ENCODE data around the gene ATP12A. TPM values are rescaled to one million over a fixed set of nuclear protein-coding genes. Genes with fewer than 3 reads are reported as not detected.
A peak's percentile ranks its signal among the peaks of the same experiment; 100 is the strongest.

The ATP12A gene
- total and polyA plus RNA-seq, 5 donors from 2014 or later, result 0.14 to 0.18 (median 0.17) TPM; not detected in 2

GRCh38 chr13:24744247-24744646, 64.0 kb downstream of the ATP12A start:
- Mint-ChIP-seq H3K4me3 (no peak overlapping the region), H3K36me3 (no peaks in the 10 kb centered on the region), H3K9me3 (no peaks in the 10 kb centered on the region), H3K27me3 (peaks cover 33% of the 10 kb centered on the region), H3K27ac (no peak overlapping the region), H3K4me1 (peaks cover 0 to 16% (median 5%) of the 10 kb centered on the region in 4 donors)
- Histone ChIP-seq H3K36me3 (ENCODE audit: control insufficient read depth, insufficient read depth, low read length) (no peaks in the 10 kb centered on the region), H3K27me3 (ENCODE audit: control insufficient read depth, insufficient read depth, low read length) (peaks cover 5% of the 10 kb centered on the region), H3K4me3 (ENCODE audit: low read depth, low read length) (no peak overlapping the region), H3K9me3 (ENCODE audit: control insufficient read depth in 2 of 2, low read length in 2 of 2) (no peaks in the 10 kb centered on the region), H3K4me1 (ENCODE audit: control insufficient read depth, insufficient read depth, low read length, poor library complexity, severe bottlenecking) (peaks cover 9% of the 10 kb centered on the region), H3K27ac (ENCODE audit: insufficient read depth, low read length, poor library complexity, severe bottlenecking) (no peak overlapping the region)
- DNase-seq, result no peak
- ATAC-seq (ENCODE audit: low read depth in 2 of 2), result no peak

- Histone ChIP-seq H3K36me3 (ENCODE audit: control insufficient read depth, insufficient read depth, low read length) (no peaks in the 10 kb centered on the region), H3K27me3 (ENCODE audit: control insufficient read depth, insufficient read depth, low read length) (peaks cover 5% of the 10 kb centered on the region), H3K4me3 (ENCODE audit: low read depth, low read length) (no peak overlapping the region), H3K4me1 (ENCODE audit: control insufficient read depth, insufficient read depth, low read length, poor library complexity, severe bottlenecking) (peaks cover 9% of the 10 kb centered on the region), H3K9me3 (ENCODE audit: control insufficient read depth in 2 of 2, low read length in 2 of 2) (no peaks in the 10 kb centered on the region), H3K27ac (ENCODE audit: insufficient read depth, low read length, poor library complexity, severe bottlenecking) (no peak overlapping the region)
- H3K9me3 Mint-ChIP-seq, result peaks cover 0 to 1% (median 0%) of the 10 kb centered on the region in 7 donors
- ATAC-seq (ENCODE audit: low read depth in 2 of 2) (no peak), DNase-seq (no peak)
- no peaks in the 10 kb centered on the region for H3K36me3 Mint-ChIP-seq
- H3K27ac Mint-ChIP-seq, result no peak overlapping the region
- H3K27me3 Mint-ChIP-seq, result peaks cover 45% of the 10 kb centered on the region
- H3K4me3 Mint-ChIP-seq, result peak overlapping the region in 1 of 4 donors; percentile 33
- peaks cover 0 to 16% (median 5%) of the 10 kb centered on the region in 4 donors for H3K4me1 Mint-ChIP-seq
Observed at GRCh38 chr13:24745516-24745860, 65.3 kb downstream of the ATP12A start.

GRCh38 chr13:24745861-24746617, 65.8 kb downstream of the ATP12A start:
- Histone ChIP-seq H3K4me3 (ENCODE audit: low read depth, low read length) (no peak overlapping the region), H3K27me3 (ENCODE audit: control insufficient read depth, insufficient read depth, low read length) (peaks cover 5% of the 10 kb centered on the region), H3K36me3 (ENCODE audit: control insufficient read depth, insufficient read depth, low read length) (no peaks in the 10 kb centered on the region), H3K27ac (ENCODE audit: insufficient read depth, low read length, poor library complexity, severe bottlenecking) (no peak overlapping the region), H3K4me1 (ENCODE audit: control insufficient read depth, insufficient read depth, low read length, poor library complexity, severe bottlenecking) (peaks cover 9% of the 10 kb centered on the region), H3K9me3 (ENCODE audit: control insufficient read depth in 2 of 2, low read length in 2 of 2) (no peaks in the 10 kb centered on the region)
- Mint-ChIP-seq H3K27me3 (peaks cover 49% of the 10 kb centered on the region), H3K4me1 (peaks cover 0 to 16% (median 5%) of the 10 kb centered on the region in 4 donors), H3K36me3 (no peaks in the 10 kb centered on the region), H3K9me3 (peaks cover 0 to 1% (median 0%) of the 10 kb centered on the region in 7 donors), H3K27ac (no peak overlapping the region), H3K4me3 (no peak overlapping the region)
- ATAC-seq (ENCODE audit: low read depth in 2 of 2) (no peak), DNase-seq (no peak)

GRCh38 chr13:24746618-24747247, 66.5 kb downstream of the ATP12A start:
- no peak overlapping the region for H3K27ac ChIP-seq (ENCODE audit: insufficient read depth, low read length, poor library complexity, severe bottlenecking)
- peaks cover 0 to 1% (median 0%) of the 10 kb centered on the region in 7 donors for H3K9me3 Mint-ChIP-seq
- DNase-seq (no peak), ATAC-seq (ENCODE audit: low read depth in 2 of 2) (no peak)
- H3K4me1 Mint-ChIP-seq, result peaks cover 0 to 16% (median 5%) of the 10 kb centered on the region in 4 donors
- peaks cover 49% of the 10 kb centered on the region for H3K27me3 Mint-ChIP-seq
- no peak overlapping the region for H3K4me3 ChIP-seq (ENCODE audit: low read depth, low read length)
- peaks cover 7% of the 10 kb centered on the region for H3K27me3 ChIP-seq (ENCODE audit: control insufficient read depth, insufficient read depth, low read length)
- H3K4me1 ChIP-seq (ENCODE audit: control insufficient read depth, insufficient read depth, low read length, poor library complexity, severe bottlenecking), result peaks cover 9% of the 10 kb centered on the region
- H3K4me3 Mint-ChIP-seq, result peak overlapping the region in 2 of 4 donors; percentile 54 to 69
- no peak overlapping the region for H3K27ac Mint-ChIP-seq
- no peaks in the 10 kb centered on the region for H3K9me3 ChIP-seq (ENCODE audit: control insufficient read depth in 2 of 2, low read length in 2 of 2)
- no peaks in the 10 kb centered on the region for H3K36me3 Mint-ChIP-seq
- no peaks in the 10 kb centered on the region for H3K36me3 ChIP-seq (ENCODE audit: control insufficient read depth, insufficient read depth, low read length)

GRCh38 chr13:24747248-24748060, 67.2 kb downstream of the ATP12A start:
- Histone ChIP-seq H3K36me3 (ENCODE audit: control insufficient read depth, insufficient read depth, low read length) (no peaks in the 10 kb centered on the region), H3K9me3 (ENCODE audit: control insufficient read depth in 2 of 2, low read length in 2 of 2) (no peaks in the 10 kb centered on the region), H3K27me3 (ENCODE audit: control insufficient read depth, insufficient read depth, low read length) (peaks cover 11% of the 10 kb centered on the region), H3K4me3 (ENCODE audit: low read depth, low read length) (no peak overlapping the region), H3K4me1 (ENCODE audit: control insufficient read depth, insufficient read depth, low read length, poor library complexity, severe bottlenecking) (peaks cover 9% of the 10 kb centered on the region), H3K27ac (ENCODE audit: insufficient read depth, low read length, poor library complexity, severe bottlenecking) (no peak overlapping the region)
- no peak overlapping the region for H3K27ac Mint-ChIP-seq
- H3K4me3 Mint-ChIP-seq, result peak overlapping the region in 2 of 4 donors; percentile 69 to 83
- peaks cover 0 to 16% (median 5%) of the 10 kb centered on the region in 4 donors for H3K4me1 Mint-ChIP-seq
- H3K36me3 Mint-ChIP-seq, result no peaks in the 10 kb centered on the region
- peaks cover 47% of the 10 kb centered on the region for H3K27me3 Mint-ChIP-seq
- ATAC-seq (ENCODE audit: low read depth in 2 of 2) (no peak), DNase-seq (peak in 1 of 3 donors; percentile 49)
- peaks cover 0 to 1% (median 0%) of the 10 kb centered on the region in 7 donors for H3K9me3 Mint-ChIP-seq

GRCh38 chr13:24748061-24748400, 67.8 kb downstream of the ATP12A start:
- Histone ChIP-seq H3K9me3 (ENCODE audit: control insufficient read depth in 2 of 2, low read length in 2 of 2) (no peaks in the 10 kb centered on the region), H3K27ac (ENCODE audit: insufficient read depth, low read length, poor library complexity, severe bottlenecking) (no peak overlapping the region), H3K4me1 (ENCODE audit: control insufficient read depth, insufficient read depth, low read length, poor library complexity, severe bottlenecking) (peaks cover 9% of the 10 kb centered on the region), H3K36me3 (ENCODE audit: control insufficient read depth, insufficient read depth, low read length) (no peaks in the 10 kb centered on the region), H3K27me3 (ENCODE audit: control insufficient read depth, insufficient read depth, low read length) (peaks cover 11% of the 10 kb centered on the region), H3K4me3 (ENCODE audit: low read depth, low read length) (no peak overlapping the region)
- Mint-ChIP-seq H3K4me3 (peak overlapping the region in 2 of 4 donors; percentile 55 to 83), H3K9me3 (peaks cover 0 to 1% (median 0%) of the 10 kb centered on the region in 7 donors), H3K27me3 (peaks cover 48% of the 10 kb centered on the region), H3K4me1 (peaks cover 0 to 16% (median 5%) of the 10 kb centered on the region in 4 donors), H3K27ac (no peak overlapping the region), H3K36me3 (no peaks in the 10 kb centered on the region)
- DNase-seq (no peak), ATAC-seq (ENCODE audit: low read depth in 2 of 2) (no peak)

- Histone ChIP-seq H3K27me3 (ENCODE audit: control insufficient read depth, insufficient read depth, low read length) (peaks cover 4% of the 10 kb centered on the region), H3K27ac (ENCODE audit: insufficient read depth, low read length, poor library complexity, severe bottlenecking) (no peak overlapping the region), H3K36me3 (ENCODE audit: control insufficient read depth, insufficient read depth, low read length) (no peaks in the 10 kb centered on the region), H3K4me1 (ENCODE audit: control insufficient read depth, insufficient read depth, low read length, poor library complexity, severe bottlenecking) (no peaks in the 10 kb centered on the region), H3K9me3 (ENCODE audit: control insufficient read depth in 2 of 2, low read length in 2 of 2) (no peaks in the 10 kb centered on the region), H3K4me3 (ENCODE audit: low read depth, low read length) (no peak overlapping the region)
- H3K27ac Mint-ChIP-seq, result no peak overlapping the region
- DNase-seq (no peak), ATAC-seq (ENCODE audit: low read depth in 2 of 2) (no peak)
- no peaks in the 10 kb centered on the region for H3K36me3 Mint-ChIP-seq
- H3K4me3 Mint-ChIP-seq, result no peak overlapping the region
- peaks cover 28% of the 10 kb centered on the region for H3K27me3 Mint-ChIP-seq
- no peaks in the 10 kb centered on the region for H3K4me1 Mint-ChIP-seq
- H3K9me3 Mint-ChIP-seq, result peaks cover 0 to 2% (median 0%) of the 10 kb centered on the region in 7 donors
Observed at GRCh38 chr13:24759197-24759596, 79.0 kb downstream of the ATP12A start.

Measured in CD4-positive, CD25-positive, alpha-beta regulatory T cell (primary cell).